Neural progenitor cell (in vitro differentiated cells): ENCODE data around the gene SLC24A2. TPM values are rescaled to one million over a fixed set of nuclear protein-coding genes. Genes with fewer than 3 reads are reported as not detected.

Experiments used
- DNase-seq: peaks from one replicate; pipeline ENCODE4 v3.0.0-alpha.2; 2016; ENCODE audit warnings: low spot score
- H2AFZ ChIP-seq: fragments of 200-600 bp; sonication (generic); replicated peaks from 2 replicates; pipeline ENCODE4 v1.6.1; 2016; ENCODE audit warnings: antibody characterized with exemption
- H3F3A ChIP-seq: fragments of 200-600 bp; sonication (generic); 2 replicates; pipeline ENCODE4 v1.6.1; 2016; ENCODE audit warnings: antibody characterized with exemption, low read depth
- H3K27ac ChIP-seq: fragments of 200-600 bp; sonication (generic); 2 replicates; pipeline ENCODE4 v1.5.1; 2016; ENCODE audit warnings: mild to moderate bottlenecking
- H3K27me3 ChIP-seq: fragments of 200-600 bp; sonication (generic); 2 replicates; pipeline ENCODE4 v1.6.1; 2016; ENCODE audit warnings: mild to moderate bottlenecking, moderate library complexity
- H3K36me3 ChIP-seq: fragments of 200-600 bp; sonication (generic); 2 replicates; pipeline ENCODE4 v1.5.1; 2016
- H3K4me1 ChIP-seq: fragments of 200-600 bp; sonication (generic); 2 replicates; pipeline ENCODE4 v1.6.1; 2016; ENCODE audit warnings: mixed run types
- H3K4me2 ChIP-seq: fragments of 200-600 bp; sonication (generic); 2 replicates; pipeline ENCODE4 v1.6.1; 2016
- H3K4me3 ChIP-seq: fragments of 200-600 bp; sonication (generic); 2 replicates; pipeline ENCODE4 v1.5.1; 2016
- H3K79me2 ChIP-seq: fragments of 200-600 bp; sonication (generic); 2 replicates; pipeline ENCODE4 v1.6.1; 2016; ENCODE audit warnings: low read depth
- H3K9ac ChIP-seq: fragments of 200-600 bp; sonication (generic); 2 replicates; pipeline ENCODE4 v1.6.1; 2016
- H3K9me3 ChIP-seq: fragments of 200-600 bp; sonication (generic); 2 replicates; pipeline ENCODE4 v1.5.1; 2016; ENCODE audit warnings: low read depth
- H4K20me1 ChIP-seq: fragments of 200-600 bp; sonication (generic); 2 replicates; pipeline ENCODE4 v1.6.1; 2016; ENCODE audit warnings: low read depth
- H3K27ac Mint-ChIP-seq: 3 replicates; pipeline ENCODE4 v1.8.0; 2021; ENCODE audit warnings: mixed read lengths
- H3K27me3 Mint-ChIP-seq: 2 replicates; pipeline ENCODE4 v1.8.0; 2022; ENCODE audit warnings: low read depth, mild to moderate bottlenecking, inconsistent platforms, moderate library complexity, mixed read lengths; ENCODE audit not compliant: insufficient read depth
- H3K36me3 Mint-ChIP-seq: 3 replicates; pipeline ENCODE4 v1.8.0; 2021; ENCODE audit warnings: mixed read lengths
- H3K4me1 Mint-ChIP-seq: 3 replicates; pipeline ENCODE4 v1.8.0; 2021; ENCODE audit warnings: mixed read lengths
- H3K4me3 Mint-ChIP-seq: 3 replicates; pipeline ENCODE4 v1.8.0; 2021; ENCODE audit warnings: mild to moderate bottlenecking, moderate library complexity, mixed read lengths
- H3K9me3 Mint-ChIP-seq: 3 replicates; pipeline ENCODE4 v1.8.0; 2020; ENCODE audit warnings: mixed read lengths
- EZH2 ChIP-seq: fragments of 200-600 bp; sonication (generic); IDR thresholded peaks from 2 replicates; pipeline ENCODE4 v1.6.1; 2017; ENCODE audit warnings: antibody characterized with exemption, mild to moderate bottlenecking, moderate library complexity
- EZH2phosphoT487 ChIP-seq: fragments of 200-600 bp; sonication (generic); IDR thresholded peaks from 2 replicates; pipeline ENCODE4 v1.6.1; 2017; ENCODE audit warnings: antibody characterized with exemption
- total RNA-seq: library from RNA; depleted of rRNA; stranded (reverse); fragments of >200 nt; gene quantifications from 2 replicates; pipeline ENCODE4 v1.2.3, GENCODE V29; 2015; ENCODE audit warnings: low replicate concordance
- TF ChIP-seq, protein P1 (sequence below): fragments of 200-600 bp; sonication (generic); IDR thresholded peaks from 2 replicates; pipeline ENCODE4 v1.5.1; 2017; ENCODE audit warnings: antibody characterized with exemption, mild to moderate bottlenecking

SLC24A2 gene
- total RNA-seq, 1 donor from 2014 or later: 0.43 TPM

DNA sequence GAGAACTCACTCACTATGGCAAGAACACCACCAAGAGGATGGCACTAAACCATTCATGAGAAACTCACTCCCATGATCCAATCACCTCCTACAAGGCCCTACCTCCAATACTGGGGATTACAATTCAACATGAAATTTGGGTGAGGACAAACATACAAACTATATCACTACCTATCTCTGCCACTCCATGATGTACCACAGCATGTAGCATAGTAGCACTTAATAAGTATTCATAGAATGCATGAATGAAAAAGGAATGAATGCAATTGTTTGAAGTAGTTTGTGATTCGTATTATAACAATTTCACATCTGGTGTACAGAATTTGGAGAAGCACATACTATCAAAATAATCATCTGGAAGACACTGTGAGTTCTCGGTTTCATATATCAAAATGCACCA, 27.9 kb upstream of the SLC24A2 start:
- Histone ChIP-seq H3K9ac (no peak overlapping the region), H2AFZ (no peak overlapping the region), H3K79me2 (no peaks in the 10 kb centered on the region), H3K4me1 (no peaks in the 10 kb centered on the region), H3F3A (no peaks in the 10 kb centered on the region), H4K20me1 (no peaks in the 10 kb centered on the region), H3K4me3 (no peak overlapping the region), H3K27ac (no peak overlapping the region), H3K27me3 (no peaks in the 10 kb centered on the region), H3K9me3 (peaks cover 10% of the 10 kb centered on the region), H3K36me3 (no peaks in the 10 kb centered on the region), H3K4me2 (no peak overlapping the region)
- Mint-ChIP-seq H3K36me3 (no peaks in the 10 kb centered on the region), H3K4me1 (no peaks in the 10 kb centered on the region), H3K27me3 (no peaks in the 10 kb centered on the region), H3K4me3 (no peak overlapping the region), H3K27ac (no peak overlapping the region), H3K9me3 (peaks cover 9% of the 10 kb centered on the region)
- TF ChIP-seq EZH2 (no peak), EZH2phosphoT487 (no peak)
- TF ChIP-seq, protein P1, sequence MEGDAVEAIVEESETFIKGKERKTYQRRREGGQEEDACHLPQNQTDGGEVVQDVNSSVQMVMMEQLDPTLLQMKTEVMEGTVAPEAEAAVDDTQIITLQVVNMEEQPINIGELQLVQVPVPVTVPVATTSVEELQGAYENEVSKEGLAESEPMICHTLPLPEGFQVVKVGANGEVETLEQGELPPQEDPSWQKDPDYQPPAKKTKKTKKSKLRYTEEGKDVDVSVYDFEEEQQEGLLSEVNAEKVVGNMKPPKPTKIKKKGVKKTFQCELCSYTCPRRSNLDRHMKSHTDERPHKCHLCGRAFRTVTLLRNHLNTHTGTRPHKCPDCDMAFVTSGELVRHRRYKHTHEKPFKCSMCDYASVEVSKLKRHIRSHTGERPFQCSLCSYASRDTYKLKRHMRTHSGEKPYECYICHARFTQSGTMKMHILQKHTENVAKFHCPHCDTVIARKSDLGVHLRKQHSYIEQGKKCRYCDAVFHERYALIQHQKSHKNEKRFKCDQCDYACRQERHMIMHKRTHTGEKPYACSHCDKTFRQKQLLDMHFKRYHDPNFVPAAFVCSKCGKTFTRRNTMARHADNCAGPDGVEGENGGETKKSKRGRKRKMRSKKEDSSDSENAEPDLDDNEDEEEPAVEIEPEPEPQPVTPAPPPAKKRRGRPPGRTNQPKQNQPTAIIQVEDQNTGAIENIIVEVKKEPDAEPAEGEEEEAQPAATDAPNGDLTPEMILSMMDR: no peak
- no peak for DNase-seq

- no peaks in the 10 kb centered on the region for H3K27me3 ChIP-seq
- no peaks in the 10 kb centered on the region for H3K27me3 Mint-ChIP-seq
- peaks cover 9% of the 10 kb centered on the region for H3K9me3 Mint-ChIP-seq
- H3K36me3 Mint-ChIP-seq: no peaks in the 10 kb centered on the region
- H3K36me3 ChIP-seq: no peaks in the 10 kb centered on the region
- no peak overlapping the region for H3K27ac Mint-ChIP-seq
- H3K4me3 Mint-ChIP-seq: no peak overlapping the region
- H3K9ac ChIP-seq: no peak overlapping the region
- H2AFZ ChIP-seq: no peak overlapping the region
- no peaks in the 10 kb centered on the region for H4K20me1 ChIP-seq
- H3K4me3 ChIP-seq: no peak overlapping the region
- peaks cover 8% of the 10 kb centered on the region for H3K4me1 ChIP-seq
- H3K9me3 ChIP-seq: peaks cover 11% of the 10 kb centered on the region
- H3K79me2 ChIP-seq: no peaks in the 10 kb centered on the region
- H3F3A ChIP-seq: no peaks in the 10 kb centered on the region
- TF ChIP-seq EZH2phosphoT487 (no peak), EZH2 (no peak)
- TF ChIP-seq, protein P1: no peak
- no peak overlapping the region for H3K27ac ChIP-seq
- DNase-seq: no peak
- H3K4me2 ChIP-seq: no peak overlapping the region
- peaks cover 3% of the 10 kb centered on the region for H3K4me1 Mint-ChIP-seq
Measured at GRCh38 chr9:19812194-19812593, 23.4 kb upstream of the SLC24A2 start.

DNA sequence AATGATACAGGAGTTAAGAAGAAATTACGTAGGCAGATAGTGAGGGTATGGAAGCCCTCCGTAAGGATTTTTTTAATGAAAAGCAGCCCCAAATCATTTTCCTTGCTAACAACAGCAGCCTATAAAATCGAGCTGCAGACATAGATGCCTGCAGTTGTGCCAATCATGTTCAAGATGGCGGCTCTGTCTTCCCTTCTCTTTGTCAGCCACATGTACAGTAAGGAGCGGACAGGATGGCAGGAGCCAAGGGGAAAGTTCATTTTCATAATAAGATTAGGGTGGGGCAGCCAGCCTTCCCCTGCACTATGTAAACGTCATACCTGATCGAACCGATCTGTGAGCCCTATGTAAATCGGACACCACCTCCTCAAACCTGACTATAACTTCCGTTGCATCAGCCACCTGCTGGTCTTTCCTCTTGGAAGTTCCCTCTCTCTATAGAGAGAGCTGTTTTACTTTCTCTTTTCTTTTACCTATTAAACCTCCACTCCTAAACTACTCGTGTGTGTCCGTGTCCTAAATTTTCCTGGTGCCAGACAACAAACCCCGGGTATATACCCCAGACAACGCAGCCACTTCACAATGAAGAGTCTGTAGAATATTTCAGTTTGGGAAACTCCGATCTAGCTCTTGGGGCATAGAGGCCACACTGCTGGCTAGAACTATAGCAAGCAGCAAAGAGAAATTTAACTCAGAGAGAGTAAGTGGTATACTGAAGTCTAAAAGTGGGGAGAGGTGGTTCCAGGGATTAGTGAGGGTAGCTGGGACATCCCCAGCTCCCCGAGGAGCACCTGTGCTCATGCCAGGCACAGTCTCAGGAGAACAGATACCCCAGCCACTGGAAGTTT, 20.8 kb upstream of the SLC24A2 start:
- H3K36me3 ChIP-seq: no peaks in the 10 kb centered on the region
- no peaks in the 10 kb centered on the region for H3F3A ChIP-seq
- no peak overlapping the region for H3K4me2 ChIP-seq
- no peak overlapping the region for H3K9ac ChIP-seq
- H3K79me2 ChIP-seq: no peaks in the 10 kb centered on the region
- peaks cover 9% of the 10 kb centered on the region for H3K4me1 ChIP-seq
- peaks cover 11% of the 10 kb centered on the region for H3K9me3 ChIP-seq
- Mint-ChIP-seq H3K4me1 (peaks cover 4% of the 10 kb centered on the region), H3K27ac (no peak overlapping the region), H3K27me3 (no peaks in the 10 kb centered on the region), H3K4me3 (no peak overlapping the region), H3K9me3 (peaks cover 5% of the 10 kb centered on the region), H3K36me3 (no peaks in the 10 kb centered on the region)
- H3K27me3 ChIP-seq: no peaks in the 10 kb centered on the region
- DNase-seq: no peak
- no peak for TF ChIP-seq EZH2phosphoT487
- TF ChIP-seq, protein P1: no peak
- TF ChIP-seq EZH2: no peak
- H2AFZ ChIP-seq: no peak overlapping the region
- no peak overlapping the region for H3K4me3 ChIP-seq
- no peak overlapping the region for H3K27ac ChIP-seq
- no peaks in the 10 kb centered on the region for H4K20me1 ChIP-seq
